OCI-LY1 (cell line): Measurements from ENCODE around the gene PBX1.

Source experiments
- H2AFZ ChIP-seq: fragments of 200-600 bp; sonication (generic), shearing (Covaris generic); 2 replicates; pipeline ENCODE4 v1.6.0; 2014; ENCODE audit warnings: antibody characterized with exemption, mild to moderate bottlenecking, low read length
- H3F3A ChIP-seq: fragments of 200-600 bp; sonication (generic), shearing (Covaris generic); 2 replicates; pipeline ENCODE4 v1.6.0; 2014; ENCODE audit warnings: mild to moderate bottlenecking, antibody characterized with exemption, low read length, moderate library complexity; ENCODE audit not compliant: insufficient read depth
- H3K27ac ChIP-seq: fragments of 200-600 bp; sonication (generic); 2 replicates; pipeline ENCODE4 v1.5.1; 2014; ENCODE audit warnings: low read length, mixed run types, mild to moderate bottlenecking, low read depth; ENCODE audit not compliant: poor library complexity, severe bottlenecking
- H3K27me3 ChIP-seq: fragments of 200-600 bp; sonication (generic); 2 replicates; pipeline ENCODE4 v1.6.0; 2014; ENCODE audit warnings: antibody characterized with exemption, mild to moderate bottlenecking, low read length, moderate library complexity; ENCODE audit not compliant: insufficient read depth
- H3K36me3 ChIP-seq: fragments of 200-600 bp; sonication (generic); 2 replicates; pipeline ENCODE4 v1.6.1; 2014; ENCODE audit warnings: mild to moderate bottlenecking, antibody characterized with exemption, low read length, moderate library complexity, mixed read lengths; ENCODE audit not compliant: insufficient read depth
- H3K4me1 ChIP-seq: fragments of 200-600 bp; sonication (generic); 2 replicates; pipeline ENCODE4 v1.5.1; 2014; ENCODE audit warnings: mild to moderate bottlenecking, low read length, moderate library complexity; ENCODE audit not compliant: insufficient read depth, severe bottlenecking
- H3K4me2 ChIP-seq: fragments of 200-600 bp; sonication (generic), shearing (Covaris generic); 2 replicates; pipeline ENCODE4 v1.6.1; 2014; ENCODE audit warnings: low read length
- H3K4me3 ChIP-seq: fragments of 200-600 bp; sonication (generic); 2 replicates; pipeline ENCODE4 v1.5.1; 2014; ENCODE audit warnings: low read length, low read depth, mild to moderate bottlenecking, mixed read lengths; ENCODE audit not compliant: poor library complexity, severe bottlenecking
- H3K79me2 ChIP-seq: fragments of 200-600 bp; shearing (Covaris generic); 2 replicates; pipeline ENCODE4 v1.6.1; 2016; ENCODE audit warnings: mixed run types, low read length, mixed read lengths; ENCODE audit not compliant: insufficient read depth
- H3K9ac ChIP-seq: fragments of 200-600 bp; sonication (generic), shearing (Covaris generic); 2 replicates; pipeline ENCODE4 v1.6.1; 2014; ENCODE audit warnings: mild to moderate bottlenecking, low read length, mixed read lengths
- H3K9me2 ChIP-seq: fragments of 200-600 bp; sonication (generic), shearing (Covaris generic); 2 replicates; pipeline ENCODE4 v1.6.1; 2014; ENCODE audit warnings: low read depth, mild to moderate bottlenecking, low read length, mixed read lengths
- H3K9me3 ChIP-seq: fragments of 200-600 bp; shearing (Covaris generic); 2 replicates; pipeline ENCODE4 v1.6.1; 2014; ENCODE audit warnings: low read length, mixed read lengths
- H4K20me1 ChIP-seq: fragments of 200-600 bp; sonication (generic), shearing (Covaris generic); 2 replicates; pipeline ENCODE4 v1.6.0; 2016; ENCODE audit warnings: mild to moderate bottlenecking, low read length; ENCODE audit not compliant: insufficient read depth
- CTCF ChIP-seq: fragments of 200-600 bp; sonication (generic), shearing (Covaris generic); IDR thresholded peaks from 2 replicates; pipeline ENCODE4 v1.5.1; 2017; ENCODE audit warnings: mild to moderate bottlenecking, antibody characterized with exemption, low read length, moderate library complexity, mixed read lengths
- EZH2 ChIP-seq: fragments of 200-600 bp; sonication (generic), shearing (Covaris generic); IDR thresholded peaks from 2 replicates; pipeline ENCODE4 v1.8.0; 2017; ENCODE audit warnings: borderline replicate concordance, mixed run types, mild to moderate bottlenecking, antibody characterized with exemption, low read length, moderate library complexity, mixed read lengths

Gene PBX1

DNA sequence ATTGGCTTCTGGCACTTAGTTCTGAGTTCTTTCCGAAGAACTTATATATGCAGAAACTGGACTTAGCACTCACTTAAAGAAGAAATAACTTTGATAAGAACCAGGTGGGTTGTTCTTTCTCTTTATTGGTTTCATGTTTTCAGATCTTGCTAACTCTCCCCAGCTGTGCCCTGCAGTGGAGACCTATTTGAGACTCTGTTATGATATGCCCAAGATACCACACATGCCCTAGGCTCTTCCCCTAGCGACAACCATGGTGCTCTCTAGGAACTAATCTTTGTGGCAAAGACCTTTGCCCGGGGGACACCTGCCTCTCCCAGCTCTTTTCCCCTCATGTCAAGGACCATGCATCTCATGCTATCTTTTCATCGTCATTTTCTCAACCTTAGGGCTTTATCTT, 128.8 kb downstream of the PBX1 start:
- Histone ChIP-seq H3K9me2 (no peaks in the 10 kb centered on the region), H3K36me3 (no peaks in the 10 kb centered on the region)

GRCh38 chr1:164688791-164689190, 129.8 kb downstream of the PBX1 start:
- Histone ChIP-seq H4K20me1 (no peaks in the 10 kb centered on the region), H3K27ac (no peak overlapping the region), H3K36me3 (no peaks in the 10 kb centered on the region), H3F3A (no peaks in the 10 kb centered on the region), H3K9me3 (no peaks in the 10 kb centered on the region), H3K9me2 (no peaks in the 10 kb centered on the region), H3K4me2 (no peak overlapping the region), H2AFZ (no peak overlapping the region), H3K79me2 (no peaks in the 10 kb centered on the region), H3K4me1 (no peaks in the 10 kb centered on the region), H3K9ac (no peak overlapping the region), H3K4me3 (no peak overlapping the region), H3K27me3 (no peaks in the 10 kb centered on the region; the same call in 1 of the 2 replicates)
- TF ChIP-seq CTCF: no peak
- no peak for TF ChIP-seq EZH2

More for the DNA sequence above, 128.8 kb downstream of the PBX1 start:
- Histone ChIP-seq H3K4me1 (no peaks in the 10 kb centered on the region), H3K27ac (no peak overlapping the region), H3K79me2 (no peaks in the 10 kb centered on the region), H3K9ac (no peak overlapping the region), H2AFZ (no peak overlapping the region), H3K9me3 (no peaks in the 10 kb centered on the region), H3F3A (no peaks in the 10 kb centered on the region), H4K20me1 (no peaks in the 10 kb centered on the region), H3K27me3 (peaks cover 3% of the 10 kb centered on the region; the same call in 1 of the 2 replicates), H3K4me3 (no peak overlapping the region), H3K4me2 (no peak overlapping the region)
- TF ChIP-seq EZH2: no peak
- no peak for TF ChIP-seq CTCF

DNA sequence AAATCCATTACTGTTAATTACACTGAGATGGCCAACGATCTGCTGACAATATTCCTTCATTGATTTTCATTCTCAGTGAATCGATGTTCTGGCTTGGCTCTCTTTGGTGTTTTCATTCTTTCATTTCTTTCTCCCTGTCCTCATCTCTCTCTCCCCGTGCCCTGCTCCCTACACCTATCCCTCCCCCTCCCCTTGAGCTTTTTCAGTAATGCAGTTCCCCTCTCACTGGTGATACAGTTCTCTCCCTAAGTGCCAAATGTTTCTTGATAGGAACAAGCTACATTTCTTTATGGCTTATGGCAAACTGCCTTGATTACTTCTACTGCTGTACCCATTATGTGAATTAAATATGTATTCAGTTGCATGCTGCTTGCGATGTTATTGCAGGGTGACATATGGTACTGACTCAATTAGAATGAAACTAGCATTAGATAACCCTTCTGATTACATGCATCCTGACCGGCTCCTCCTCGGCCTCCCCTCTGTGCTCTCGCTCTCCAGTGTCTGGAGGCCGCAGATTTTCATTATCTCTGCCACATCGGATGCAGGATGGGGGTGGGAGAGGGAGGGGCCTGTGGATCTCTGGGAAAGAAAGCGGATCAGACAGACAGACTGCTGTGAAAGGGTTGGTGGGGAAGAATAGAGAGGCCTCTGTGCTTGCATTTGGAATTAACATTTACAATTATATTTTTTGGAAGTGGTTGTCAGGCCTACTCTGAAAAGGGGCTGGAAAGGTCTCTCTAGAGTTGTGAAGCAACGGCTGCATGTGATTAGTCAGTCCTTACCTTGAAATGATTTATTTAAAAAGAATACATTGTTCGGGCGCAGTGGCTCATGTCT, 130.9 kb downstream of the PBX1 start:
- Histone ChIP-seq H3K9me2 (no peaks in the 10 kb centered on the region), H3F3A (no peaks in the 10 kb centered on the region), H3K36me3 (no peaks in the 10 kb centered on the region), H3K27me3 (no peaks in the 10 kb centered on the region; the same call in 1 of the 2 replicates), H3K4me3 (no peak overlapping the region), H3K4me2 (no peak overlapping the region), H3K9ac (no peak overlapping the region), H3K27ac (no peak overlapping the region), H2AFZ (no peak overlapping the region), H3K9me3 (no peaks in the 10 kb centered on the region), H3K79me2 (no peaks in the 10 kb centered on the region), H3K4me1 (no peaks in the 10 kb centered on the region), H4K20me1 (no peaks in the 10 kb centered on the region)
- no peak for TF ChIP-seq EZH2
- TF ChIP-seq CTCF: no peak
